H4 (cell line): ENCODE measurements around the gene PLEKHA1. TPM values are rescaled to one million over a fixed set of nuclear protein-coding genes. Genes with fewer than 3 reads are reported as not detected.

Experiments used
- DNase-seq: peaks from one replicate; pipeline ENCODE4 v3.0.0-alpha.2; 2015; ENCODE audit warnings: low spot score
- total RNA-seq: library from RNA; depleted of rRNA; stranded (reverse); fragments of >200 nt; shearing (Covaris generic); gene quantifications from 2 replicates; pipeline ENCODE4 v1.2.3, GENCODE V29; 2014

Gene PLEKHA1
- total RNA-seq, 1 experiment from 2014 or later: 15.8 TPM

GRCh38 chr10:122461729-122462532 is 87.4 kb downstream of the PLEKHA1 start:
- DNase-seq: no peak

DNA sequence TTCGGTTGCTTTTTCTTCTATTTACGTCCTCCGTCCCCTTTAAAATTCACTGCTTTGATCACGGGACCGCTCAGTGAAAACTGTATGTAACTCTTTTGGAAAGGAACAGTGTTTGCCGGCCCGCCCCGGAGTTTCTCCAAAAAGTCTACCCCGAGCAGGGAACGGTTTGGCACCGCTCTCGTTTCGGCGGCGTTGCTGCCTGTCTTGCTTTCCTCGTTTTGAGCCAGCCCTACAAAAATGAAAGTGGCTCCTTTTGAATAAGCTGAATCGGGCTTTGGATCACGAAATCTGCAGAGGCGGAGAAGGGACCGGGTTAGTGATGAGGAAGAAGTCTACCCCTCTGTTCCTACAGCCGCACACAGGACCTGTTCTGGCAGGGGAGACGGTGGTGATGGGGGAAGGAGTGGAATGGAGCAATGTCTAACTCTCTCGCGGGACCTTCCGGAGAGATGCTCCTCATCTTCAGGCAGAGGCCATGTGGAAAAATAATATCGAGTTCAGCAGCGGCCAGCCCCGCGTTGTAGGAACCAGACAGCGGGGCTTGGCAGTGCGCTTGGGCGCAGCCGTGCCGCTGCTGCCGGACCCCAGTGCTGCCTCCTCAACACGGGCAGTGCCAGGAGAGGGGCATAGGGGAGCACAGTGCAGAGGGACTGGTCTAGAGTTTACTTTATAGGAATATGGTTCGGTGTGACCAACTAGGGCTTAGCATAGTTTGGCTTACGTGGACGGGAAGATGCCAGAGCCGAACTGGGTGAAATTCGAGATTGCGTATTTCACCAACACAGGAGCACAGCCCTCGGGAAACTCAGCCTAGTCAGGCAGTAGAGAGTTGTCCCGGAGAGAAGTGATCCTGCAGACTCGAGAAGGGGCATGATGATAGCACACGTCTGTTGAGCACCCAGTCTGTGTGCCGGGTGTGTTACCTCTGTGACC is 88.3 kb downstream of the PLEKHA1 start:
- no peak for DNase-seq

DNA sequence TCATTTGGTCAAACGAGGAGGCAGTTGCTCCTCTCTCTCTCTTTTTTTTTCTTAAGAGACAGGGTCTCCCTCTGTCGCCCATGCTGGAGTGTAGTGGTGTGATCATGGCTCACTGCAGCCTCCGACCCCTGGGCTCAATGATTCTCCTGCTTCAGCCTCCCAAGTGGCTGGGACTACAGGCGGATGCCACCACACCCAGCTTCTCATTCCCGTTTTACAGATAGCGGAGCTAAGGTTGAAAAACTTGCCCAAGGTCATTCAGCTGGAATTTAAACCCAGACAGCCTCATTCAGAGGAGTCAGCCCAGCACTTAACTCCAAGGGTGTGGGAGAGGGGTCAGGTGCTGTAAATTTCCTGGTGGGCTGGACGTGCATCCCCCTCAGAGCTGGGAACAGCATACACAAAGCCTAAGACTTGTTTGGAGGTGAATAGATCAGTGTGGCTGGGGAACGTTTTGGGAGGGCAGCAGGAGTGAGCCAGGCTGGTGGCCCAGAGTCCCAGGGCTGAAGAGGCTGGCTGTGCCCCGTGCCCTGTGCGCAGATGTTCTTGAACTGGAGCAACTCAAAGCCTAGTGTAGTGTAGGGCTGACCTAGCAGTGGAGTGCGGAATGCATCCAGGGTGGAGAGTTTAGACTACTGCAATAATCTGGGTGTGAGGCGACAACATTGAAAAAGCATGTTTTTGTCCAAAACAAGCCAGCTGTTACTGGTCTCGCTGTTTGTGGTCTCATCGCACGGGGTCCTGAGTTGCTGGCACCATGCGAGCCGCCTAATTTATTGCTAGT is 89.2 kb downstream of the PLEKHA1 start:
- no peak for DNase-seq

- DNase-seq: no peak
Measured at GRCh38 chr10:122464250-122464510, 89.7 kb downstream of the PLEKHA1 start.

GRCh38 chr10:122464586-122464985 is 90.1 kb downstream of the PLEKHA1 start:
- no peak for DNase-seq

DNA sequence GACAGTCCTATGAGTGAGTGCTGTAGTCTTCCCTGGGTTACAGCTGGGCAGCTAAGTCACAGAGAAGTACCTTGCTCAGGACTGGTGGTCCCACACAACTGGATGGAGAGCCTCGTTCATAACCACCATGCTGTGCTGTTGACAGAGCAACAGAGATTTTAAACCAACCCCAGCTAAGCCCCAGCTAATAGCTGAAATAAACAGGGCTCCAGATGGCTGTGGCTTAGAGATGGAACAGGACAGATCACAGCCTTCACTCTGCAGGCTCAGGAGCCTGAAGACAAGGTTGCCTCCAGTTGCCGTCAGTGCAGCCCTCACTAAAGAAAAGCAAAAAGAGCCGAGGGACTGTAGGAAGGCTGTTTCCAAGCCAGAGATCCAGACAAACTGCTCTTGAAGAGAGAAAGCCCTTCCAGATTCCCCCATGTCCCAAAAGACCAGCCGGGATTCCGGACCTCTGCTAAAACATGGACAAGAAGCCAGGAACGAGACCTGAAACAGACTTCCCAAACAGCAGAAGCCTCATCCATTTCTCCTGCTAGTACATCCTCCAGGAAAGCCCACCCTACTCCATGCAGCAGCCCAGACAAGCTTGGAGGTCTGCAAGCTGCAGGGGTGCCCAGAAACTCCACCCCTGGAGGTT is 91.0 kb downstream of the PLEKHA1 start:
- no peak for DNase-seq

- DNase-seq: no peak
Measured at GRCh38 chr10:122466951-122467381, 92.5 kb downstream of the PLEKHA1 start.

- no peak for DNase-seq
Measured at GRCh38 chr10:122467701-122468100, 93.2 kb downstream of the PLEKHA1 start.

GRCh38 chr10:122468307-122468925 is 93.9 kb downstream of the PLEKHA1 start:
- no peak for DNase-seq

- peak; percentile 74 for DNase-seq
Measured at GRCh38 chr10:122468926-122469781, 94.6 kb downstream of the PLEKHA1 start.

DNA sequence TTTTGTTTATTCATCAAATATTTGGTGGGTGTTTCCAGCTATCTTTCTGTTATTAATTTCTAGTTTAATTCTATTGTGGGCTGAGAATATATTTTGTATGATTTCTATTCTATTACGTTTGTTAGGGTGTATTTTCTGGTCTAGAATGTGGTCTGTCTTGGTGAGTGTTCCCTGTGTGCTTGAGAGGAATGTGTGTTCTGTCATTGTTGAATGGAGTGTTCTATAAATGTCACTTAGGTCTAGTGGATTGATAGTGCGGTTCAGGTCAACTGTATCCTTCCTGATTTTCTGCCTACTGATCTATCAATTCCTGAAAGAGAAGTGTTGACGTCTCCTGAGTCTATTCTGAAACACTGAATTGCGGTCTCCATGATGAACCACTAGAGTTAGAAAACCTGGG is 95.3 kb downstream of the PLEKHA1 start:
- no peak for DNase-seq

DNA sequence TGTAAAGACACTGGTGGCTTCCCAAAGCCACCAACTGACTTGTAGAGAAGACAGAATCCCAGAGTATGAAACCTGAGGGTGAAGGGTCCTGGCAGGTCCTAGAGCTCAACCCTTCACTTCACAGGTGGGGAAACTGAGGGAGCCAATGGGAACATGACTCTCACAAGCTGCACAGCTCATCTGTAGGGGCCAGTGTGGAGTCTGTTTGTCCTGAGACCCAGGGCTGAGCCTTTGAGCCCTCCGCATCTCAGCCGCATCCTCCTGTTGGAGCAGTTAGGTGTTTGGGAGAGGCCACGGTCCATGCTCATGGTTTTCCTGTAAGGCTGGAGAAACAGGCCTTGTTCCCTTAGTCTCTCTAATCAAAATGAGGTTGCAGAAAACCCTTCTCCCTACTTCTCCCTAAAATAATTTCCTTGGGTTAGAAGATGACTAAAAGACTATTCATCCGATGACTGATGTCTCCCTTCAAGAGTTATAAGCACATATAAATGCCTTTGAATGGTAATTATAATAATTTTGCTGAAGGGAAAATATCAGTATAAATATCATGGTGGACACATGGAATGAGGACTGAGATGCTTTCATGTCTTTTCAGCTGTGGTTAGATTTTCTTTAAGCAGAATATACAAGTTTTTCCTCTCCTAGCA is 97.1 kb downstream of the PLEKHA1 start:
- DNase-seq: no peak

DNA sequence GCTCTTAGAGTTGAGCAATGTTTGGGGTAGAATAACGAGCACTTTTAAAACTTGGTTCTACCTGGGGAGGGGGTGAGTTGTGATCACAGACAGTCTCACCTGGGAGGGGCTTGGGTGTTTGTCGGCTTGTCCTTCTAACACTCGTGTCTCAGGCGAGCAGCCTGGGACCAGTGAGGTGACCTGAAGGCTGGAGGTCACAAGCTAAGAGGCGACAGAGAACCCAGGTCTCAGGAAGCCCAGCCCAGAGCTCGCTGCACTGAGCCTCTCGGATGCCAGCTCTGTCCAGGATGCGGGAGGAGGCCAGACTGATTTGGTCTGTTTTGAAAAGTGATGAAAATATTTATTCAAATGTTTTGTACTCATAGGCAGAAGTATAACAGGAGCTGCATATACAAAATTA is 98.6 kb downstream of the PLEKHA1 start:
- DNase-seq: no peak

GRCh38 chr10:122474131-122474818 is 99.8 kb downstream of the PLEKHA1 start:
- DNase-seq: no peak

DNA sequence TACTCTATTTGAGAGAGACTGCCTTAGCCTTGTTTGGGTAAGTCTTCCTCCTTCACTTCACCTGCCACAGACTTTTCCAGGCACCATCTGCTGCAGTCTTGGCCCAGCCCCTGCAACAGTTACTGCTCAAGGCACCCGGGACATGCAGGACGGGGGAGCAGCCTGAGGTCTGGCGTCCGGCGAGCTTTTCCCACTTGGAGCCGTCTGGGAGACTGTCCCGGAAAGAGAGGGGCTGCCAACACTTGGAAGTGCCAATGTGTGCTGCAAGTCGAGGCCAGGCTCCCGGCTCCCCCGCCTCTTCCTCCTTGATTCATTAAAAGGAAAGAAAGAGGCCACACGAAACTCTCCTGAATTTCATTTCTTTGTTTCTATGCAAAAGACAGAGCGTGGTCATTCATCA is 100.6 kb downstream of the PLEKHA1 start:
- no peak for DNase-seq

GRCh38 chr10:122475591-122476332 is 101.3 kb downstream of the PLEKHA1 start:
- DNase-seq: no peak

DNA sequence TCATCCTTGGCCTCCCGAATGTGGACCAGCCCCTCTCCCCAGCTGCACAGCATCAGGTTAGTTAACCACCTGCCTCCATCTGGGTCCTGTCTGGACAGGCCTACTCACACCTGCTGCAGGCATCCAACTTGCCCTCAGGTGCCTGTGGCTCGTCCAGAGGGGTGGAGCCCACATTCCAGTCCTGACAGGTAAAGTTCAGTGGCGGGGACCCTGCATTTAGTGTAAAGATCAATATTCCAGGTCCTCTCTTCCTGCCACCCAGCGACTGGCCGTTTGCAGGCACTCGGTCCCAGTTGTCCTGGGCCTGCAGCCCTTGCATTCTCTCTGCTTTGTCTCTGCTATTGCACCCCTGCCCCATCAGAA is 101.8 kb downstream of the PLEKHA1 start:
- DNase-seq: no peak

DNA sequence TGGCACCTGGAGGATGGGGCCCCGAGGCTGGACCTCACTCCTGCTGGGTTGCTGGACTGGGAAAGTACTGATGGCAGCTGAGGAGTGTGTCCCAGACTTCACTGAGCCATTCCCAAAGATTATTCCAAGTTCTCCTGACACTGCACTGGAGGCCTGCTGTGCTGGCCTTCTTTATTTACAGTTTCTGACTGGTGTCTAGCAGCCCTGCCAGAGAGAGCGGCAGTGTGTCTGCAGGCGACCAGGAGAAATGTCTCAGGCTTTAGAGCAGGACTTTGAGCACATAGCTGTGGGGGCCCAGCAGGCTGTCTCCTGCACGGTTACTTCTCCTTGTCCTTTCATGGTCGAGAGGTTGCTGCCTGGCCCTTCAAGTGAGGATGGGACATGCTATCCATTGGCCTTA is 102.9 kb downstream of the PLEKHA1 start:
- DNase-seq: no peak

DNA sequence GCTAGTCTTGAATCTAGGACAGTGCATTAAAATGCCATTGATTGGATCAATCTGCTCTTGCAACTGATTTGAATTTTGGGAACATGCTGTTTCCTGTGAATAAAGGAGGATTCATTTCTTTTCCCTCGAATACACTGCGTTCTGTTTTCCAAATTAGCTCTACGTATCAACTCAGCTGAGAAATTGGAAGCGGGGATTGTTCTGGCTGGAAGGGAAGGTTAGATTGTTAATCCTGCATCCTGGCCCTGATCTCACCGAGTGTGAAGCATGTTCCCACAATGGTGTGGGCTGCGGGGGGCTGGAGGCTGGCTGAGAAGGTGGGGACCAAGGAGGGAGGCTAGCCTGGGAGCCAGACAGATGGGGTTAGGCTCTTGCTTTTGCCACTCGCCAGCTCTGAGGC is 104.5 kb downstream of the PLEKHA1 start:
- DNase-seq: no peak
